Nephron progenitor cell (in vitro differentiated cells): Measurements from ENCODE around the gene ZNF764.

Experiments
- DNase-seq: peaks from one replicate; pipeline ENCODE4 v3.0.0; 2021
- H3K27ac Mint-ChIP-seq: 2 replicates; pipeline ENCODE4 v1.8.0; 2021; ENCODE audit warnings: mild to moderate bottlenecking, moderate library complexity, mixed read lengths
- H3K27me3 Mint-ChIP-seq: 2 replicates; pipeline ENCODE4 v1.8.0; 2021; ENCODE audit warnings: mild to moderate bottlenecking, low read depth, mixed read lengths; ENCODE audit not compliant: poor library complexity
- H3K36me3 Mint-ChIP-seq: 2 replicates; pipeline ENCODE4 v1.8.0; 2021; ENCODE audit warnings: low read depth, mixed read lengths
- H3K4me1 Mint-ChIP-seq: 2 replicates; pipeline ENCODE4 v1.8.0; 2021; ENCODE audit warnings: mixed read lengths
- H3K4me3 Mint-ChIP-seq: 2 replicates; pipeline ENCODE4 v1.8.0; 2021; ENCODE audit warnings: mild to moderate bottlenecking, moderate library complexity, mixed read lengths
- H3K9me3 Mint-ChIP-seq: 2 replicates; pipeline ENCODE4 v1.8.0; 2021; ENCODE audit warnings: mild to moderate bottlenecking, moderate library complexity, mixed read lengths
- TF ChIP-seq, protein P1 (sequence below): fragments of 200-600 bp; sonication (generic); IDR thresholded peaks from 2 replicates; pipeline ENCODE4 v1.5.0; 2021; ENCODE audit warnings: antibody characterized with exemption

Gene ZNF764

DNA sequence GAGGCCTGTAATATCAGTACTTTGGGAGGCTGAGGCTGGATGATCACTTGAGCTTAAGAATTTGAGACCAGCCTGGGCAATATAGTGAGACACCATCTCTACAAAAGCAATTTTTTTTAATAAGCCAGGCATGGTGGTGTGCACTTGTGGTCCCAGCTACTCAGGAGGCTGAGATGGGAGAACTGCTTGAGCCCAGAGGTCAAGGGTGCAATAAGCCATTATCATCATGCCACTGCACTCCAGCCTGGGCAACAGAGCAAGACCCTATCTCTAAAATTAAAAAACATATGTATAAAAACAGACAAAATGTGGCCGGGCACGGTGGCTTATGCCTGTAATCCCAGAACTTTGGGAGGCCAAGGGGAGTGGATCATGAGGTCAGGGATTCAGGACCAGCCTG lies 30.5 kb upstream of the ZNF764 start:
- H3K4me3 Mint-ChIP-seq: no peak overlapping the region

GRCh38 chr16:30585400-30586191 lies 27.4 kb upstream of the ZNF764 start, which contains the start of gene ZNF785:
Gene ZNF785, minus strand, starts transcription at chr16:30585697. Its CDS starts 86 bp downstream, at chr16:30585611.
- H3K27me3 Mint-ChIP-seq: no peaks in the 10 kb centered on the region
- DNase-seq: peak; percentile 82
- H3K4me3 Mint-ChIP-seq: peak within 1 kb of the TSS; percentile 87
- H3K9me3 Mint-ChIP-seq: peaks cover 4% of the 10 kb centered on the region
- H3K27ac Mint-ChIP-seq: peak within 1 kb of the TSS; percentile 8
- TF ChIP-seq, protein P1, sequence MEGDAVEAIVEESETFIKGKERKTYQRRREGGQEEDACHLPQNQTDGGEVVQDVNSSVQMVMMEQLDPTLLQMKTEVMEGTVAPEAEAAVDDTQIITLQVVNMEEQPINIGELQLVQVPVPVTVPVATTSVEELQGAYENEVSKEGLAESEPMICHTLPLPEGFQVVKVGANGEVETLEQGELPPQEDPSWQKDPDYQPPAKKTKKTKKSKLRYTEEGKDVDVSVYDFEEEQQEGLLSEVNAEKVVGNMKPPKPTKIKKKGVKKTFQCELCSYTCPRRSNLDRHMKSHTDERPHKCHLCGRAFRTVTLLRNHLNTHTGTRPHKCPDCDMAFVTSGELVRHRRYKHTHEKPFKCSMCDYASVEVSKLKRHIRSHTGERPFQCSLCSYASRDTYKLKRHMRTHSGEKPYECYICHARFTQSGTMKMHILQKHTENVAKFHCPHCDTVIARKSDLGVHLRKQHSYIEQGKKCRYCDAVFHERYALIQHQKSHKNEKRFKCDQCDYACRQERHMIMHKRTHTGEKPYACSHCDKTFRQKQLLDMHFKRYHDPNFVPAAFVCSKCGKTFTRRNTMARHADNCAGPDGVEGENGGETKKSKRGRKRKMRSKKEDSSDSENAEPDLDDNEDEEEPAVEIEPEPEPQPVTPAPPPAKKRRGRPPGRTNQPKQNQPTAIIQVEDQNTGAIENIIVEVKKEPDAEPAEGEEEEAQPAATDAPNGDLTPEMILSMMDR: no peak
- H3K4me1 Mint-ChIP-seq: peaks cover 38% of the 10 kb centered on the region
- H3K36me3 Mint-ChIP-seq: peaks cover 44% of the 10 kb centered on the region

More for the DNA sequence above, 30.5 kb upstream of the ZNF764 start:
- DNase-seq: no peak
- Mint-ChIP-seq H3K36me3 (peaks cover 31% of the 10 kb centered on the region), H3K9me3 (peaks cover 4% of the 10 kb centered on the region), H3K27ac (no peak overlapping the region), H3K27me3 (peaks cover 4% of the 10 kb centered on the region), H3K4me1 (peaks cover 23% of the 10 kb centered on the region)
- TF ChIP-seq, protein P1: no peak

GRCh38 chr16:30585022-30585399 lies 26.8 kb upstream of the ZNF764 start:
- H3K4me1 Mint-ChIP-seq: peaks cover 38% of the 10 kb centered on the region
- H3K27ac Mint-ChIP-seq: no peak overlapping the region
- H3K27me3 Mint-ChIP-seq: no peaks in the 10 kb centered on the region
- peak overlapping the region; percentile 87 for H3K4me3 Mint-ChIP-seq
- TF ChIP-seq, protein P1: no peak
- no peak for DNase-seq
- peaks cover 44% of the 10 kb centered on the region for H3K36me3 Mint-ChIP-seq
- peaks cover 4% of the 10 kb centered on the region for H3K9me3 Mint-ChIP-seq

DNA sequence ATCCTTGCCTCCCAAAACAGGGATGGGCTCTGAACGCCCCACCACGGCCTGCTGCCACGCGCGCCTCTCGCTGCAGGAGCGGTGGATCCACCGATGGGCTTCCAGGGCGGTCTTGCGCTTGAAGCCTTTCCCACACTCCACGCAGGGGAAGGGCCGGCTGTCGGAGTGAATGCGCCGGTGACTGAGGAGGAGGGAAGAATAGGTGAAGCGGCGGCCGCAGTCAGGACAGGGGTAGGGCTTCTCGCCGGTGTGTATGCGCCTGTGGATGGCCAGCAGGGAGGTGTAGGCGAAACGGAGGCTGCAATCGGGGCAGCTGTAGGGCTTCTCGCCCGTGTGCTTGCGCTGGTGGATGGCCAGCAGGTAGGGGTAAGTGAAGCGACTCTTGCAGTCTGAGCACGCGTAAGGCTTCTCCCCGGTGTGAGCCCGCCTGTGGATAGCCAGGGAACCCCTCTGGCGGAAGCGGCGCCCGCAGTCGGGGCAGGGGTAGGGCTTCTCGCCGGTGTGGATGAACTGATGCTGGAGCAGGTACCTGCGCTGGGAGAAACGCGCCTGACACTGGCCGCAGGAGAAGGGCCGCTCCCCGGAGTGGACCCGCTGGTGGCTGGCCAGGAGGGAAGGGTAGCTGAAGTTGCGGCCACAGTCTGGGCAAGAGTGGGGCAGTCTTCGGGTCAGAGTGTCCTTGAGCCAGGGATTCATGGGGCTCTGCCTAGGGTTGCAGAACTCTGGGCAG lies 24.6 kb upstream of the ZNF764 start:
- Mint-ChIP-seq H3K4me1 (peaks cover 35% of the 10 kb centered on the region), H3K27me3 (peaks cover 3% of the 10 kb centered on the region), H3K36me3 (peaks cover 56% of the 10 kb centered on the region), H3K27ac (peak overlapping the region; percentile 62), H3K4me3 (no peak overlapping the region), H3K9me3 (peaks cover 4% of the 10 kb centered on the region)
- TF ChIP-seq, protein P1: no peak
- DNase-seq: no peak

DNA sequence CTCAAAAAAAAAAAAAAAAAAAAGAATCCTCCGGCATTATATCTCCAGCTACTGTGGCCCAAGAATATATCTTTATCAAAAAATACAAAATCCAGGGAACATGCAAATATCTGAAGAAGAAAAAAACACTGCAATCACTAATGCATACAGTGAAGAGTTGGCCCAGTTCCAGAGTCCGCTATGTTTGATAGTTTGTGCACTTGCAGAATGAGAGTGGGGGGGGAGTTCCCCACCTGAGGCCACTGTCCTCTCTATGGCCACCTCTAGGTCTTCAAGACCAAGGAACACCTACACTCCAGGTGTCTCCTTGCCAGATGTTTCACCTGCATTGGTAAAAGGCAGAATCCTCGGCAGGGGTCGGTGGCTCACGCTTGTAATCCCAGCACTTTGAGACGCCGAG lies 23.3 kb upstream of the ZNF764 start:
- Mint-ChIP-seq H3K36me3 (peaks cover 50% of the 10 kb centered on the region), H3K4me3 (no peak overlapping the region)
- no peak for DNase-seq

More for the DNA sequence above, 23.3 kb upstream of the ZNF764 start:
- Mint-ChIP-seq H3K4me1 (peaks cover 31% of the 10 kb centered on the region), H3K27ac (no peak overlapping the region), H3K9me3 (peaks cover 4% of the 10 kb centered on the region), H3K27me3 (peaks cover 3% of the 10 kb centered on the region)
- TF ChIP-seq, protein P1: no peak
